Mesenchymal stem cell (in vitro differentiated cells and primary cell): Measurements from ENCODE around the gene IFNL3.
"Not testable (repeated sequence)": the region's sequence is repeated elsewhere in the genome, so short reads cannot be mapped to it uniquely, and the experiment has no call there.

ENCODE experiments used
- DNase-seq: peaks from one replicate; pipeline ENCODE4 v3.0.0-alpha.2; 2013
- H2AFZ ChIP-seq: one replicate; pipeline ENCODE4 v1.6.1; 2013; ENCODE audit warnings: low read depth, mild to moderate bottlenecking, control low read depth, inconsistent platforms, low read length, moderate library complexity
- H2AK5ac ChIP-seq: 2 replicates; pipeline ENCODE4 v1.6.1; 2013; ENCODE audit warnings: low read length, moderate library complexity, mild to moderate bottlenecking, inconsistent platforms; ENCODE audit not compliant: severe bottlenecking
- H2BK120ac ChIP-seq: one replicate; pipeline ENCODE4 v1.6.1; 2013; ENCODE audit warnings: low read depth, mild to moderate bottlenecking, inconsistent platforms, low read length, moderate library complexity
- H2BK12ac ChIP-seq, 2 experiments: one replicate each; pipeline ENCODE4 v1.6.1; 2013; ENCODE audit warnings: inconsistent platforms in 2 of 2, low read length in 2 of 2, mild to moderate bottlenecking in 2 of 2, moderate library complexity in 2 of 2, control low read depth in 1 of 2
- H2BK15ac ChIP-seq: one replicate; pipeline ENCODE4 v1.6.1; 2013; ENCODE audit warnings: mild to moderate bottlenecking, low read depth, inconsistent platforms; ENCODE audit not compliant: poor library complexity, severe bottlenecking
- H2BK5ac ChIP-seq: 2 replicates; pipeline ENCODE4 v1.6.1; 2013; ENCODE audit warnings: low read depth, mild to moderate bottlenecking, low read length, control low read depth, inconsistent platforms; ENCODE audit not compliant: poor library complexity, severe bottlenecking
- H3K14ac ChIP-seq, 2 experiments: one replicate each; pipeline ENCODE4 v1.6.1; 2013; ENCODE audit warnings: inconsistent platforms in 2 of 2, low read length in 2 of 2, control low read depth in 1 of 2, mild to moderate bottlenecking in 1 of 2, moderate library complexity in 1 of 2
- H3K18ac ChIP-seq, 2 experiments: one replicate each; pipeline ENCODE4 v1.6.1; 2013; ENCODE audit warnings: inconsistent platforms in 2 of 2, low read length in 2 of 2, control low read depth in 1 of 2, low read depth in 1 of 2, mild to moderate bottlenecking in 1 of 2
- H3K23ac ChIP-seq, 2 experiments: one replicate each; pipeline ENCODE4 v1.6.1; 2013; ENCODE audit warnings: inconsistent platforms in 2 of 2, low read length in 2 of 2, mild to moderate bottlenecking in 2 of 2, moderate library complexity in 2 of 2, control low read depth in 1 of 2
- H3K27ac ChIP-seq: 2 replicates; pipeline ENCODE4 v1.5.1; 2013; ENCODE audit warnings: mild to moderate bottlenecking, moderate library complexity, low read length, control low read depth, inconsistent platforms; ENCODE audit not compliant: poor library complexity, severe bottlenecking
- H3K27me3 ChIP-seq, 2 experiments: 2 replicates each; pipeline versions ENCODE4 v1.6.1 to v1.7.0; 2013; ENCODE audit warnings: low read length in 2 of 2, mild to moderate bottlenecking in 2 of 2, moderate library complexity in 2 of 2, control low read depth in 1 of 2, inconsistent platforms in 1 of 2; ENCODE audit not compliant: control insufficient read depth in 1 of 2, insufficient read depth in 1 of 2
- H3K36me3 ChIP-seq, 2 experiments: 2 replicates each; pipeline versions ENCODE4 v1.6.1 to v1.7.0; 2013; ENCODE audit warnings: low read length in 2 of 2, control low read depth in 1 of 2, inconsistent platforms in 1 of 2, low read depth in 1 of 2, mild to moderate bottlenecking in 1 of 2; ENCODE audit not compliant: insufficient read depth in 2 of 2, control insufficient read depth in 1 of 2
- H3K4ac ChIP-seq, 2 experiments: one replicate each; pipeline ENCODE4 v1.6.1; 2013; ENCODE audit warnings: inconsistent platforms in 2 of 2, low read length in 2 of 2, mild to moderate bottlenecking in 2 of 2, moderate library complexity in 2 of 2, control low read depth in 1 of 2, low read depth in 1 of 2
- H3K4me1 ChIP-seq: 2 replicates; pipeline ENCODE4 v1.6.1; 2013; ENCODE audit warnings: low read depth, low read length, control low read depth; ENCODE audit not compliant: control insufficient read depth, insufficient read depth
- H3K4me2 ChIP-seq: 2 replicates; pipeline ENCODE4 v1.6.1; 2013; ENCODE audit warnings: low read length, mild to moderate bottlenecking, inconsistent platforms; ENCODE audit not compliant: poor library complexity, severe bottlenecking
- H3K4me3 ChIP-seq, 2 experiments: 2 replicates each; pipeline versions ENCODE4 v1.5.1 to v1.7.0; 2013; ENCODE audit warnings: low read length in 2 of 2, mild to moderate bottlenecking in 2 of 2, control low read depth in 1 of 2, low read depth in 1 of 2; ENCODE audit not compliant: insufficient read depth in 1 of 2
- H3K79me1 ChIP-seq: replicated peaks from 2 replicates; pipeline ENCODE4 v1.6.1; 2013; ENCODE audit warnings: mild to moderate bottlenecking, control low read depth, low read length, inconsistent platforms; ENCODE audit not compliant: poor library complexity, severe bottlenecking
- H3K9ac ChIP-seq: 2 replicates; pipeline ENCODE4 v1.7.0; 2013; ENCODE audit warnings: mild to moderate bottlenecking, low read length, moderate library complexity
- H3K9me3 ChIP-seq: 2 replicates; pipeline ENCODE4 v1.7.0; 2013; ENCODE audit warnings: mild to moderate bottlenecking, low read length; ENCODE audit not compliant: control insufficient read depth
- H4K8ac ChIP-seq: one replicate; pipeline ENCODE4 v1.6.1; 2013; ENCODE audit warnings: inconsistent platforms, mild to moderate bottlenecking, low read length, moderate library complexity
- H4K91ac ChIP-seq: one replicate; pipeline ENCODE4 v1.6.1; 2013; ENCODE audit warnings: mild to moderate bottlenecking, low read length, inconsistent platforms
- WGBS: methylation state at CpG from one replicate; pipeline ENCODE4 v1.1.7; 2013; ENCODE audit warnings: mixed read lengths; 5-methylcytosine and 5-hydroxymethylcytosine counted together

Gene IFNL3

GRCh38 chr19:39277598-39277997, 32.8 kb upstream of the IFNL3 start:
- H3K27me3 ChIP-seq = peaks cover 22 to 44% of the 10 kb centered on the region in 2 experiments
- H3K36me3 ChIP-seq = no peaks in the 10 kb centered on the region
- no peak overlapping the region for H2BK12ac ChIP-seq
- H4K8ac ChIP-seq = no peak overlapping the region
- H3K9me3 ChIP-seq = no peaks in the 10 kb centered on the region
- H2AK5ac ChIP-seq = no peak overlapping the region
- DNase-seq = peak; percentile 40
- H3K4ac ChIP-seq = no peak overlapping the region
- no peak overlapping the region for H4K91ac ChIP-seq
- no peak overlapping the region for H2BK120ac ChIP-seq
- no peak overlapping the region for H2BK15ac ChIP-seq
- H3K14ac ChIP-seq = no peak overlapping the region
- no peak overlapping the region for H3K4me2 ChIP-seq
- H3K79me1 ChIP-seq = no peaks in the 10 kb centered on the region
- WGBS = 66% methylated on average over 7 of the region's 7 CpGs
- no peak overlapping the region for H3K23ac ChIP-seq
- no peak overlapping the region for H3K9ac ChIP-seq
- no peak overlapping the region for H2BK5ac ChIP-seq
- H3K18ac ChIP-seq = no peak overlapping the region
- H3K4me3 ChIP-seq = no peak overlapping the region
- no peak overlapping the region for H3K27ac ChIP-seq
- H2AFZ ChIP-seq = no peak overlapping the region
- H3K4me1 ChIP-seq = no peaks in the 10 kb centered on the region

DNA sequence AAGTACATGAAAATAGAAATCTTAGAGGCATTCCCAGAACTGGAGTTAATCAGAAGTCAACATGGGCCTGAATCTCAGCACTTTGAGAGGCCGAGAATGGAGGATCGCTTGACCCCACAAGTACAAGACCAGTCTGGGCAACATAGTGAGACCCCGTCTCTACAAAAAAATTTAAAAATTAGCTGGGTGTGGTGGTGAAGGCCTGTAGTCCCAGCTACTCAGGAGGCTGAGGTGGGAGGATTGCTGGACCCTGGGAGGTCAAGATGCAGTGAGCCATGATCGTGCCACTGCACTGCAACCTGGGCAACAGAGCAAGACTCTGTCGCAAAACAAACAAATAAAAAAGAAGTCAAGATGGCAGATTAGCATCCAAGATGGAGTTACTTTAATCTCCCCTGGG, 31.9 kb upstream of the IFNL3 start:
- H4K8ac ChIP-seq = no peak overlapping the region
- H3K9ac ChIP-seq = no peak overlapping the region
- H2AK5ac ChIP-seq = no peak overlapping the region
- peaks cover 24 to 46% of the 10 kb centered on the region in 2 experiments for H3K27me3 ChIP-seq
- H2BK12ac ChIP-seq = no peak overlapping the region
- DNase-seq = no peak
- 86% methylated on average over 5 of the region's 5 CpGs for WGBS
- H3K23ac ChIP-seq = no peak overlapping the region
- H3K4me1 ChIP-seq = no peaks in the 10 kb centered on the region
- no peak overlapping the region for H3K4me2 ChIP-seq
- H3K27ac ChIP-seq = no peak overlapping the region
- H3K18ac ChIP-seq = no peak overlapping the region
- H3K79me1 ChIP-seq = no peaks in the 10 kb centered on the region
- no peaks in the 10 kb centered on the region for H3K9me3 ChIP-seq
- no peak overlapping the region for H2BK15ac ChIP-seq
- H2BK5ac ChIP-seq = no peak overlapping the region
- no peak overlapping the region for H3K14ac ChIP-seq
- H2AFZ ChIP-seq = no peak overlapping the region
- no peak overlapping the region for H4K91ac ChIP-seq
- no peak overlapping the region for H3K4me3 ChIP-seq
- no peak overlapping the region for H2BK120ac ChIP-seq
- H3K36me3 ChIP-seq = no peaks in the 10 kb centered on the region
- H3K4ac ChIP-seq = no peak overlapping the region

- no peak for DNase-seq
- Histone ChIP-seq H4K91ac (no peak overlapping the region), H2BK15ac (no peak overlapping the region), H3K9ac (no peak overlapping the region), H3K4ac (no peak overlapping the region), H4K8ac (no peak overlapping the region), H3K4me3 (no peak overlapping the region), H3K23ac (no peak overlapping the region), H3K36me3 (no peaks in the 10 kb centered on the region), H3K18ac (no peak overlapping the region), H3K79me1 (no peaks in the 10 kb centered on the region), H3K27me3 (peaks cover 27 to 48% of the 10 kb centered on the region in 2 experiments), H3K4me2 (no peak overlapping the region), H2AK5ac (no peak overlapping the region), H2BK12ac (no peak overlapping the region), H3K14ac (no peak overlapping the region), H2BK5ac (no peak overlapping the region), H3K27ac (no peak overlapping the region), H2AFZ (no peak overlapping the region), H3K9me3 (no peaks in the 10 kb centered on the region), H2BK120ac (no peak overlapping the region), H3K4me1 (no peaks in the 10 kb centered on the region)
- WGBS = 77% methylated on average over 5 of the region's 5 CpGs
Measured at GRCh38 chr19:39275578-39275977, 30.8 kb upstream of the IFNL3 start.

GRCh38 chr19:39273859-39274258, 29.1 kb upstream of the IFNL3 start:
- not testable (repeated sequence) for H3K36me3 ChIP-seq, H2BK15ac ChIP-seq, H3K4me3 ChIP-seq, H3K4me2 ChIP-seq, H3K9me3 ChIP-seq, H2AK5ac ChIP-seq, H3K4me1 ChIP-seq, H2BK120ac ChIP-seq, H2BK12ac ChIP-seq, H2BK5ac ChIP-seq, H3K79me1 ChIP-seq, H4K91ac ChIP-seq, H3K18ac ChIP-seq, H3K9ac ChIP-seq, H4K8ac ChIP-seq, DNase-seq, H2AFZ ChIP-seq, H3K27ac ChIP-seq, H3K14ac ChIP-seq, H3K4ac ChIP-seq, H3K23ac ChIP-seq
- H3K27me3 ChIP-seq = peaks cover 38 to 52% of the 10 kb centered on the region in 2 experiments
- 63% methylated on average over 4 of the region's 5 CpGs for WGBS
